ENCODE results near the gene RAP2B. TPM values are rescaled to one million over a fixed set of nuclear protein-coding genes. Genes with fewer than 3 reads are reported as not detected.
"Not testable (repeated sequence)": the region's sequence is repeated elsewhere in the genome, so short reads cannot be mapped to it uniquely, and the experiment has no call there.

RAP2B gene
- polyA plus RNA-seq, 1 donor from 2014 or later, result 9.8 TPM

DNA sequence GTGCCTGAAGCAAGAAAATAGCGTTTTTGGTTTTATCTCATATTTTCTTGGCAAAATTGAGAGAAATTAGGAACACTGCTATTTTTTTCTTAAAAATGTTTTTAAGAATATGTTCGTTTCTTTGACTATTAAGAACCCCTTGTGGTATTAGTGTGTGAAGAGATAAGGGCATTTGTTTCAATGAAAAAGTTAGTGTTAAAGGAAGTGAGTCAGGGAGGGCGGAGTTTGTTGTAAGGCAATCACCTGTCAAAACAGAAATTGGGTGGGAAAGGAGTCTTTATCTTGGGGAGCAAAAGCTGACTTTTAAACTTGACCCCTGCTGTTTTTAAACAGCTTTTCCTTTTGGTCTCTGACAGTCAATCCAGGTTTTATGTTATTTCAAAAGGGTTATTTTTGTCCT lies 4.2 kb downstream of the RAP2B start:
- H3K4me1 Mint-ChIP-seq, result peaks cover 37 to 48% (median 41%) of the 10 kb centered on the region in 3 donors
- peaks cover 1% of the 10 kb centered on the region for H3K36me3 Mint-ChIP-seq
- H3K4me3 Mint-ChIP-seq, result peak overlapping the region in 3 of 4 donors; percentile 12 to 88 (median 71)
- peak overlapping the region in 2 of 3 donors; percentile 32 to 84 for H3K27ac Mint-ChIP-seq
- H3K27me3 Mint-ChIP-seq, result no peaks in the 10 kb centered on the region
- H3K9me3 Mint-ChIP-seq, result no peaks in the 10 kb centered on the region

DNA sequence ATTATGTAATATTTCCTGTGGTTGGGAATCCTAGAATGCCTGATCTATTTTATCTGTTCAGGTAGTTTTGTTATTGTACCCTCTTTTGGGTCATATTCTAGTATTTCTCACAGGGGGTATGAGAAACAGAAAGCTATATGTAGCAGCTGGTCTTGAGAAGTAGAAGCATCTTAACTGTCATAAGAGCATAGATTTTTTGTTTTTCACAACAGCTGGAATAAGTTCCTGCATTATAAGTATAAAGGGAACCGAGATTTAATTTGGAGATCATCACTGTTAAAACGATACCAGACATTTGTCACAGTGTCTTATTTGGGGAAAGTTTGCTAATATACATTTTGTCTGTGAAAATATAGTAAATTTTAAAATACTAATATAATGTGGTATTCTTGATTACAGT lies 4.8 kb downstream of the RAP2B start:
- Mint-ChIP-seq H3K4me1 (peaks cover 37 to 49% (median 40%) of the 10 kb centered on the region in 3 donors), H3K4me3 (no peak overlapping the region), H3K36me3 (peaks cover 1% of the 10 kb centered on the region), H3K27me3 (no peaks in the 10 kb centered on the region), H3K27ac (peak overlapping the region in 1 of 3 donors; percentile 69), H3K9me3 (no peaks in the 10 kb centered on the region)

DNA sequence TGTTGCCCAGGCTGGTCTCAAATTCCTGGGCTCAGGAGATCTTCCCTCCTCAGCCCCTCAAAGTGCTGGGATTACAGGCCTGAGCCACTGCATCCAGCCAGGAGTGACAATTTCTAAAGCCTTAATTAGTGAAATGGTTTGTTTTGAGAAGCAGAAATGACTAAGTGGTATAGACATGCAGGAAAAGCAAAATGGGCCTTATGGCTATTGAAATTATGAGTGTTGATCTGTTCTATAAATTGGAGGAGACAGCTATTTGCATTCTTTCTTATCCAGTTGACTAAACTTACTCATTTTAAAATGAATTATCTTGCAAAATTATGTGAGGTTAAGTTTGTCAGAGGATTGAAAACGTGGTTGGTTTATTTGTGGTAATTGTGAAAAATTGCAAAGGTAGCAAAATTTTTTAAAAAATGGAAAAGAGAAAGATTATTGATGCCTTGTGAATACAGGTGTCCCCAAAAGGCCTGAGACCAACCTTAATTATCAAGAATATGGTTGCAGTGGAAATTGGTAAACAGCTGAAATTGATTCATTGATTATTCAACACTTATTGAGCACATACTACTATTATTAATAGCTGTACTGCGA lies 7.9 kb downstream of the RAP2B start:
- Mint-ChIP-seq H3K27me3 (no peaks in the 10 kb centered on the region), H3K27ac (no peak overlapping the region), H3K36me3 (peaks cover 1% of the 10 kb centered on the region), H3K4me1 (peaks cover 24 to 38% (median 24%) of the 10 kb centered on the region in 3 donors), H3K4me3 (no peak overlapping the region), H3K9me3 (no peaks in the 10 kb centered on the region)

DNA sequence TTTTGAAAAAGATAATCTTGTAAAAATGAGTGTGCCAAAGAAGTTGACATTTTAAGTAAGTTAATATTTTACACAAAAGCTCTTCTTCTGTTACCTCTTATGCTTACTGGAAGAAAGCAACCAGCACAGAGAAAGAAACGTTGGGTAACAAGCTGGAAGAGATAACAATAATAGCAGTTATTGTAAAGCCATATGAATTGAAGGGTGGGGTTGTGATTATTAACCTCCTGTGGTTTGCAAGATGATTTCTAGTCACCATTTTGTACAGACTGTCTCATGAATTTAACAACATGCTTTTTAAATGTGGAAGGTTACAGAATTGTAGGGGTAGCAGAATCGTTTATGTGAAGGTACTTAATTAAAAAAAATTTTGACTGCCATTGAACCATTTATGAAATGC lies 9.2 kb downstream of the RAP2B start:
- Mint-ChIP-seq H3K36me3 (peaks cover 5% of the 10 kb centered on the region), H3K27ac (no peak overlapping the region), H3K9me3 (peaks cover 0 to 2% (median 0%) of the 10 kb centered on the region in 3 donors), H3K4me3 (no peak overlapping the region), H3K27me3 (no peaks in the 10 kb centered on the region), H3K4me1 (peaks cover 10 to 25% (median 12%) of the 10 kb centered on the region in 3 donors)

DNA sequence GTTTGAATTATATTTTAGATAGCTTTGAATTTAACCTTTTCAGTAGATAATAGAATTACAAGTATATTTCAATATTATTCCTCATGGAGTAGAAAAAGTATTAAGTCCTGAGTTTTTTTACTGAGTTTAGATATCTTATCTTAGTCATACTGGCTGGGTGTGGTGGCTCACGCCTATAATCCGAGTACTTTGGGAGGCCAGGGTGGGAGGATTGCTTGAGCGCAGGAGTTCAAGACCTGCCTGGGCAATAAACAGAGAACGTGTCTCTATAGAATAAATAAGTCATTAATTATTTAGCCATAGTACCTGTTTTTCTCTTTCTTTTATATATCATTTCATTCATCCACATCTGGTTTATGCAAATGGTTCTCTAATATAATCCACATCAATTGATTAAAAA lies 9.9 kb downstream of the RAP2B start:
- no peaks in the 10 kb centered on the region for H3K27me3 Mint-ChIP-seq
- H3K27ac Mint-ChIP-seq, result no peak overlapping the region

DNA sequence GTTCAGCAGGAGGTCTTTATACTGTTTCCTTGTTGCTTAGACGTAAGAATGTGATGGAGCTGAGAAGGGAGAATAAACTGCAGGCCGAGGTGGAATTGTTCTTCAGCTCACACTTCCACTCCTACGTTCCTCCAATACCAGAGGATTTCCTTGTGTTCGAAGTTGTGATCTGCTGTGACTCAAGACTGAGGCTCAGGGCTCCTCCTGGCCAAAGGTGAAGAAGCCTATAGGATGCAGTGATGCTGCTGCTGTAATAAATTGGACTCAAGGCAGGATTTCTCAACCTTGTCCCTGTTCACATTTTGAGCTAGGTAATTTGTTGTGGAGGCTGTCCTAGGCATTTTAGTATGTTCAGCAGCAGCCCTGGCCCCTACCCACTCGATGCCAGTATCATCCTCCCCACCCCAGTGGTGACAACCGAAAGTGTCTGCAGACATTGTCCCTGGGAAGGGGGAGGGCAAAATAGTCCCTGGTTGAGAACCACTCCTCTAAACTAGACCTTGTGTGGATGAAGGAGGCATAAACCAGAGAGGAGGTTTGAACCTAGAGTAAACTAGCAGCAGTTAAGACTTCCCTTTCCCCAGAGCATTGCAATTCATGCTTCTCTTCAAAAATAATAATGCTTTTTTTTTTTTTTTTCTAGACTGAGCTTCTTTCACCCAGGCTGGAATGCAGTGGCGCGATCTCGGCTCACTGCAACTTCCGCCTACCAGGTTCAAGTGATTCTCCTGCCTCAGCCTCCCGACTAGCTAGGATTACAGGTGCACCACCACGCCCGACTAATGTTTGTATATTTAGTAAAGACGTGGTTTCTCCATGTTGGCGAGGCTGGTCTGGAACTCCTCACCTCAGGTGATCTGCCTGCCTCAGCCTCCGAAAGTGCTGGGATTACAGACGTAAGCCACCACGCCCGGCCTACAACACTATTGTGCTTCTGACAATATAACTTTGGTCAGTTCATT lies 11.1 kb downstream of the RAP2B start:
- Mint-ChIP-seq H3K9me3 (peaks cover 0 to 2% (median 0%) of the 10 kb centered on the region in 3 donors), H3K27ac (peak overlapping the region in 1 of 3 donors; percentile 76), H3K4me3 (no peak overlapping the region), H3K4me1 (peaks cover 0 to 12% (median 3%) of the 10 kb centered on the region in 3 donors), H3K36me3 (peaks cover 8% of the 10 kb centered on the region), H3K27me3 (no peaks in the 10 kb centered on the region)

More for the DNA sequence above, 9.9 kb downstream of the RAP2B start:
- peaks cover 0 to 2% (median 0%) of the 10 kb centered on the region in 3 donors for H3K9me3 Mint-ChIP-seq
- H3K4me1 Mint-ChIP-seq, result peaks cover 4 to 18% (median 6%) of the 10 kb centered on the region in 3 donors
- peaks cover 8% of the 10 kb centered on the region for H3K36me3 Mint-ChIP-seq
- H3K4me3 Mint-ChIP-seq, result no peak overlapping the region

DNA sequence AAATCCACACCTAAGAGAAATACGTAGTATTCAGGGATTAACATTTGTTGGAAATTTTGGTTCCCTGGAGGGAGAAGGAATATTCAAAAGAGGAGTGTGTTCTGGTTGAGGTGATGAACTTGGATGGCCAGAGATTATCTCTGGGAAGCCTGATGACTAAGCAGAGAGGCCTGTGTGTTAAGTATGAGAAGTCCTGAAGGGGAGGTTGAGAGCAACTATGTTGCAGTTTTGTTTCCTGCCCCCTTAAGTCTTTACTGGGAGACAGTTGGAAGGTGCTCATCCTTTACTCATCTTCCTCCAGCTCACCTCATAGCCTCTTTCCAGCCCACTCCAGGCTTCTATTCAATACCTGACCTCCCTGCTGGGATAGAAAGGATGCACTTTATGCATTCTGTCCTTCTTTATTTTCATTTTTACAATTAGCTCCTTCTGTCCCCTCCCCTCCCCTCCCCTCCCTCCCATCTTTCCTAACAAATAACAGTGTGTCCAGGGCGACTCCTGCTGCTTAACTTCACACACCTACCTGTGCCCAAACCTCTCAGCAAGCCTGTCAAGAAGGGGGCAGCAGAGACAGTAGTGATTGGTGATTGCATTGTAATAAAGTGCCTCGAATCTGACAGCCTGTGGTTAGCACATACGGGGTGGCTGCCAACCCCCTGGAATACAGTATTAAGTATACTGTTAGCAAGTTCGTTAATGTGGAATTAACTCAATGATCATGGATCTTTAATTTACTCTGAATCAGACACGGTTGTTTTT lies 11.9 kb downstream of the RAP2B start:
- Mint-ChIP-seq H3K27me3 (no peaks in the 10 kb centered on the region), H3K36me3 (peaks cover 8% of the 10 kb centered on the region), H3K4me1 (peaks cover 1 to 12% (median 3%) of the 10 kb centered on the region in 3 donors), H3K27ac (peak overlapping the region in 1 of 3 donors; percentile 76), H3K9me3 (peaks cover 0 to 2% (median 0%) of the 10 kb centered on the region in 3 donors), H3K4me3 (no peak overlapping the region)

DNA sequence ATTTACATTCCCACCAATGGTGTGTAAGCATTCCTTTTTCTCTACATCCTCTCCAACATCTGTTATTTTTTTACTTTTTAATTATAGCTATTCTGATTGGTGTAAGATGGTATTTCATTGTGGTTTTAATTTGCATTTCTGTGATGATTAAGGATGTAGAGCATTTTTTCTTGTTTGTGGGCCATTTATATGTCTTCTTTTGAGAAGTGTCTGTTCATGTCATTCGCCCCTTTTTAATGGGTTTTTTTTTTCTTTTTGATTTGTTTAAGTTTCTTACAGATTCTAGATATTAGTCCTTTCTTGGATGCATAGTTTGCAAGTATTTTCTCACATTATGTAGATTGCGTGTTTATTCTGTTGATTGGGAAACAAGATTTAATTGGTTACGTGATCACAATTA lies 14.2 kb downstream of the RAP2B start:
- Mint-ChIP-seq H3K27ac (no peak overlapping the region), H3K27me3 (no peaks in the 10 kb centered on the region), H3K4me3 (no peak overlapping the region), H3K36me3 (peaks cover 7% of the 10 kb centered on the region), H3K9me3 (peaks cover 0 to 2% (median 0%) of the 10 kb centered on the region in 3 donors), H3K4me1 (peaks cover 0 to 4% (median 1%) of the 10 kb centered on the region in 3 donors)

DNA sequence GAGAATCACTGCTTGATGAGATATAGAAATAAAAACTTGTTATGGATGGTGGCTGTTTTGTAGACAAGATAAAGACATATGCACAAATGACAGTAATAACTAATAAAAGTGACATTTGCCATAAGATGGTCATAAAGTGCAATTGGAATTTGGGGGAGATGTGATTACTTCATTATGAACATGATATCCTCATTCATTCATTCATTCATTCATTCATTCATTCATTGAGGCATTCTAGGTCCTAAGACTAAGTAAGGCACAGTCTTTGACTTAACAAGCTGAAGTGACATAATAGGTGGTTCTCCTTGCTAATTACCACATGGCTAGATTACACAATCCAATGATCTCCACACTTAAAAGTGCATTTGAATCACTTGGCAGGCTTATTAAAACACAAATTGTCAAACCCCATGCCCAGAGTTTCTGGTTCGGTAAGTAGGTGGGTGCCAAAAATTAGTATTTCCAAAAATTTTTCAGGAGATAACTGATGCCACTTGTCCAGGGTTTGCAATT lies 18.9 kb downstream of the RAP2B start:
- H3K36me3 Mint-ChIP-seq, result peaks cover 7% of the 10 kb centered on the region
- H3K9me3 Mint-ChIP-seq, result peaks cover 0 to 2% (median 0%) of the 10 kb centered on the region in 3 donors
- no peaks in the 10 kb centered on the region for H3K27me3 Mint-ChIP-seq
- no peak overlapping the region for H3K27ac Mint-ChIP-seq
- H3K4me1 Mint-ChIP-seq, result peaks cover 3 to 7% (median 4%) of the 10 kb centered on the region in 3 donors
- no peak overlapping the region for H3K4me3 Mint-ChIP-seq

DNA sequence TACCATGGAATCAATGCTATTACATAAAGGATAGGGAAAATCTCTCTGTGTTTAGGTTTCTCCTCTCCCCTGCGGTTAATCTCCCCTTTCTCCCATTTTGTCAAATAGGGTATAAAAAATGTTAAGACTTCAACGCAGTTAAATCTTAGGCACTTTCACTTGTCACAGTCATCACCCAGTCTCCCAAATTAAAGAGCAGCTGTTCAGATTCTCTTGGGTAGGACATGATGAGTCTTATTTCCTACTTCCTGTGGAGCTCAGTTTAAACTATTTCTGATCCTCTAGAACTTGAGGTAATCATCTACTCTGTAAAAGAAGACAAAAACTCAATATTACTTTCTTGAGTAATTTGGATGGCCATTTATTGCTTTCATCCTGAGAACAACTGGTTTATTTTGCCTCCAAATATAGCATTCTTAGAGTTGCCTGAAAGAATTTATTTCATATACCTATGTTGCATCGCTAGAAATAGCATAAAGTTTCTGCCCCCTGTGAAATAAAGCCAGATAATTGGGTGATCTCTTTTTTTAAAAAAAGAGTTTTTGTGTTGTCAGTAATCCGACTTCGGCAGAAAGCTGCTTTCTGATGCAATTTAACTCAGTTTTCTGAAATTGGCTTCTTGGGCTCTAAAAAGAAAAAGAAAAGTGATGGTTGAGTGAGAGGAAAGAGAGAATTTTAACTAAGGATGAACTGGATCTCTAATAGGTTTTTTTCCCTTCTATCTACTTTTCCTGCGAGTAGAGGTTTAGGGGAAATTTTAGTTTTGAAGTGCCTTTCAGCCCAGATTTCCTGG lies 20.7 kb downstream of the RAP2B start:
- peaks cover 5% of the 10 kb centered on the region for H3K36me3 Mint-ChIP-seq
- H3K27ac Mint-ChIP-seq, result no peak overlapping the region
- H3K27me3 Mint-ChIP-seq, result no peaks in the 10 kb centered on the region
- H3K9me3 Mint-ChIP-seq, result no peaks in the 10 kb centered on the region
- no peak overlapping the region for H3K4me3 Mint-ChIP-seq
- H3K4me1 Mint-ChIP-seq, result peaks cover 3 to 7% (median 4%) of the 10 kb centered on the region in 3 donors

DNA sequence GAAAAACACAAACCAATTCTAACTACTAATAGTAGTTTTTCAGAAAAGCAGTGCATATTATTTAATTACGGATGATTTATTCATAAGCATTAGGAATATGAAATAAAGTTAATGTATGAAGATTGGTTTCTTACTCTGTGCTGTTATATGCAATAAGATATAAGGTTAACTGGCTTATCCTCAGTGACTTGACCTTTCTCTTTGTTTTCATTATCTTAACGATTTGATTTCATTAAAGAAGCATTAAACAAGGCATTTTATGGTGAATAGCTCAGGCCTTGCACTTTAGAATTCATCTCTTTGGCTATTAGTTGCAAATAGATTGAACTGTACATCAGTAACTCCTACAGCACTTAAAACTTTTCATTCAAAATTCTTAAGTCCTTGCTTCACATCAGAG lies 28.9 kb downstream of the RAP2B start:
- H3K27me3 Mint-ChIP-seq, result no peaks in the 10 kb centered on the region

DNA sequence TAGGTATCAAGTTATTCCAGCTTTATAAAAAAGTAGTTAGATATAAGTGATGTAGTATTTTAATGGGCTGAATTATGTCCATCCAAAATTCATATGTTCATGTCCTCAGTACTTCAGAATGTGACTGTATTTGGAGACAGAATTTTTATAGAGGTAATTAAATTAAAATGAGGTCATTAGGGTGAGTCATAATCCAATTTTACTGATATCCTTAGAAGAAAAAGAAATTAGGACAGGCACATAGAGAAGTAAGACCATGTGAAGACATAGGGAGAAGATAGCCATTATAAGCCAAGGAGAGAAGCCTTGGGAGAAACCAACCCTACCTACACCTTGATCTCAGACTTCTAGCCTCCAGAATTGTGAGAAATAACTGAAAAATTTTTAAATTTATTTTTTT lies 30.3 kb downstream of the RAP2B start:
- Mint-ChIP-seq H3K9me3 (no peaks in the 10 kb centered on the region), H3K27ac (no peak overlapping the region), H3K36me3 (no peaks in the 10 kb centered on the region), H3K4me1 (no peaks in the 10 kb centered on the region), H3K27me3 (no peaks in the 10 kb centered on the region), H3K4me3 (no peak overlapping the region)

More for the DNA sequence above, 28.9 kb downstream of the RAP2B start:
- Mint-ChIP-seq H3K27ac (no peak overlapping the region), H3K9me3 (no peaks in the 10 kb centered on the region), H3K36me3 (peaks cover 3% of the 10 kb centered on the region), H3K4me3 (no peak overlapping the region), H3K4me1 (no peaks in the 10 kb centered on the region)

DNA sequence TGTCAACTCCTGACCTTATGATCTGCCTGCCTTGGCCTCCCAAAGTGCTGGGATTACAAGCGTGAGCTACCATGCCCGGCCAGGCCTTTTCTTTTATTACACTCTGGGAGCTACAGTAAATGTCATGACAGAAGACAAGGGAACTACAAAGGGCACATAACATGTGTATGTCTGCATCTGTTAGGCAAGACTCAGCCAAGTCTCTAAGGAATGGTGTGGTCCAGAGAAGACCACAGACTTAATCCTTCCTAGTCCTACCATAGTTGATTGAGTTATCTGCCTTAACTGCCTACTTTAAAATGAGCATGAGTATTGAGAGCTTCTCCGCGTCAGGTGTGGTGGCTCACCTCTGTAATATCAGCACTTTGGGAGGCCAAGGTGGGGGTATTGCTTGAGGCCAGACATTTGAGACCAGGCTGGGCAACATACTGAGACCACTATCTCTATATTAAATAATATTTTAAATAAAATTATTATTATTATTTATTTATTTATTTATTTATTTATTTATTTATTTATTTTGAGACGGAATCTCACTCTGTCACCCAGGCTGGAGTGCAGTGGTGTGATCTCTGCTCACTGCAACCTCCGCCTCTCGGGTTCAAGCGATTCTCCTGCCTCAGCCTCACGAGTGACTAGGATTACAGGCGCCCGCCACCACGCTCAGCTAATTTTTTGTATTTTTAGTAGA lies 31.9 kb downstream of the RAP2B start:
- not testable (repeated sequence) for H3K27me3 Mint-ChIP-seq, H3K27ac Mint-ChIP-seq, H3K36me3 Mint-ChIP-seq, H3K4me3 Mint-ChIP-seq, H3K4me1 Mint-ChIP-seq, H3K9me3 Mint-ChIP-seq

Measured in IgD-negative memory B cell (primary cell).